Right lobe of liver (tissue), 4 donors: Measurements from ENCODE around the gene PLEKHM1.

Source experiments
- POLR2A ChIP-seq: fragments of 450-650 bp; IDR thresholded peaks from one replicate; pipeline ENCODE4 v1.6.1; 2017; ENCODE audit warnings: antibody characterized with exemption, mild to moderate bottlenecking
- TF ChIP-seq, protein P1 (sequence below), 4 donors: fragments of 200-600 bp in 3 of 4; fragments of 450-650 bp in 1 of 4; IDR thresholded peaks; one replicate each; pipeline versions ENCODE4 v1.5.1 to v1.8.0; 2016 to 2022; ENCODE audit warnings: antibody characterized with exemption in 4 of 4, mild to moderate bottlenecking in 2 of 4
- donor health status: DM: no; HTN: no; CAD: no.
- donor health status: DM: no; HTN: no; CAD: no.
- donor health status: DM: no; HTN: yes; CAD: no.

DNA sequence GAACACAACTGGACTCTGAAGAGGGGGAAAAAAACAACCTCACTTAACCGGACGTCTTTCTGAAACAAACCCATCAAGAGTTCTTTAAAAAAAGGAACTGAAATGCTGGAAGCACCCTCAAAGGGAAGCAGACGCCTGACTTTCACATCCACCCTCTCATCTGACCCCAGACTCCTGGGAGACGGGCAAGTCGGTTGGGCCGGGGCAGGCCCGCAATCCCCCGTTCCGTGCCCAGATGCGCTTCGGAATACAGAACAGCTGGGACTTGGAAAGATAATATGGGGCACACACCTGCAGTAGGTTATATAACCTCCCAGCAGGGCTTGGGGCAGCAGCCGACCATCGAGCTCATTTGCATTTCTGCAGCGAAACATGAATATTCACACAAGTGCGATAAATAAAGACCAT is 61.6 kb downstream of the PLEKHM1 start:
- no peak for TF ChIP-seq POLR2A
- TF ChIP-seq, protein P1, sequence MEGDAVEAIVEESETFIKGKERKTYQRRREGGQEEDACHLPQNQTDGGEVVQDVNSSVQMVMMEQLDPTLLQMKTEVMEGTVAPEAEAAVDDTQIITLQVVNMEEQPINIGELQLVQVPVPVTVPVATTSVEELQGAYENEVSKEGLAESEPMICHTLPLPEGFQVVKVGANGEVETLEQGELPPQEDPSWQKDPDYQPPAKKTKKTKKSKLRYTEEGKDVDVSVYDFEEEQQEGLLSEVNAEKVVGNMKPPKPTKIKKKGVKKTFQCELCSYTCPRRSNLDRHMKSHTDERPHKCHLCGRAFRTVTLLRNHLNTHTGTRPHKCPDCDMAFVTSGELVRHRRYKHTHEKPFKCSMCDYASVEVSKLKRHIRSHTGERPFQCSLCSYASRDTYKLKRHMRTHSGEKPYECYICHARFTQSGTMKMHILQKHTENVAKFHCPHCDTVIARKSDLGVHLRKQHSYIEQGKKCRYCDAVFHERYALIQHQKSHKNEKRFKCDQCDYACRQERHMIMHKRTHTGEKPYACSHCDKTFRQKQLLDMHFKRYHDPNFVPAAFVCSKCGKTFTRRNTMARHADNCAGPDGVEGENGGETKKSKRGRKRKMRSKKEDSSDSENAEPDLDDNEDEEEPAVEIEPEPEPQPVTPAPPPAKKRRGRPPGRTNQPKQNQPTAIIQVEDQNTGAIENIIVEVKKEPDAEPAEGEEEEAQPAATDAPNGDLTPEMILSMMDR (IDR thresholded peaks at IDR 0.05), result no peak
